Astrocyte of the spinal cord (primary cell): Measurements from ENCODE around the gene CCDC183.

Experiments used
- DNase-seq: peaks from one replicate; pipeline ENCODE4 v3.0.0; 2011; ENCODE audit warnings: low read depth, low spot score
- H3K4me3 ChIP-seq: 2 replicates; pipeline ENCODE4 v1.5.1; 2011; ENCODE audit warnings: low read depth, mild to moderate bottlenecking, low read length, moderate library complexity
- in situ Hi-C: cut with HindIII; loops from 2 replicates; pipeline ENCODE4 v1.10.0; 2017; ENCODE audit warnings: low sequenced_read_pairs
- TF ChIP-seq, protein P1 (sequence below): IDR thresholded peaks from 2 replicates; pipeline ENCODE4 v1.5.1; 2012; ENCODE audit warnings: low read depth, mild to moderate bottlenecking, low read length, inconsistent platforms

CCDC183 gene

GRCh38 chr9:136789523-136789937 is 6.6 kb upstream of the CCDC183 start:
- TF ChIP-seq, protein P1, sequence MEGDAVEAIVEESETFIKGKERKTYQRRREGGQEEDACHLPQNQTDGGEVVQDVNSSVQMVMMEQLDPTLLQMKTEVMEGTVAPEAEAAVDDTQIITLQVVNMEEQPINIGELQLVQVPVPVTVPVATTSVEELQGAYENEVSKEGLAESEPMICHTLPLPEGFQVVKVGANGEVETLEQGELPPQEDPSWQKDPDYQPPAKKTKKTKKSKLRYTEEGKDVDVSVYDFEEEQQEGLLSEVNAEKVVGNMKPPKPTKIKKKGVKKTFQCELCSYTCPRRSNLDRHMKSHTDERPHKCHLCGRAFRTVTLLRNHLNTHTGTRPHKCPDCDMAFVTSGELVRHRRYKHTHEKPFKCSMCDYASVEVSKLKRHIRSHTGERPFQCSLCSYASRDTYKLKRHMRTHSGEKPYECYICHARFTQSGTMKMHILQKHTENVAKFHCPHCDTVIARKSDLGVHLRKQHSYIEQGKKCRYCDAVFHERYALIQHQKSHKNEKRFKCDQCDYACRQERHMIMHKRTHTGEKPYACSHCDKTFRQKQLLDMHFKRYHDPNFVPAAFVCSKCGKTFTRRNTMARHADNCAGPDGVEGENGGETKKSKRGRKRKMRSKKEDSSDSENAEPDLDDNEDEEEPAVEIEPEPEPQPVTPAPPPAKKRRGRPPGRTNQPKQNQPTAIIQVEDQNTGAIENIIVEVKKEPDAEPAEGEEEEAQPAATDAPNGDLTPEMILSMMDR: no peak
- no peak for DNase-seq
- in situ Hi-C loops: no loop called here
- no peak overlapping the region for H3K4me3 ChIP-seq

- TF ChIP-seq, protein P1: no peak
- in situ Hi-C loops: no loop called here
- peak; percentile 100 for DNase-seq
- peak within 1 kb of the TSS; percentile 91 for H3K4me3 ChIP-seq
These were observed 5.3 kb upstream of the CCDC183 start, which contains the start of gene TMEM141 for GRCh38 chr9:136790640-136791515. TSS of gene TMEM141 (plus strand) at chr9:136791344. CDS start at chr9:136791371, 27 bp downstream.

GRCh38 chr9:136791516-136792276 is 4.4 kb upstream of the CCDC183 start:
- TF ChIP-seq, protein P1: peak; percentile 88
- in situ Hi-C loops: no loop called here
- H3K4me3 ChIP-seq: peak overlapping the region; percentile 91
- peak; percentile 12 for DNase-seq

DNA sequence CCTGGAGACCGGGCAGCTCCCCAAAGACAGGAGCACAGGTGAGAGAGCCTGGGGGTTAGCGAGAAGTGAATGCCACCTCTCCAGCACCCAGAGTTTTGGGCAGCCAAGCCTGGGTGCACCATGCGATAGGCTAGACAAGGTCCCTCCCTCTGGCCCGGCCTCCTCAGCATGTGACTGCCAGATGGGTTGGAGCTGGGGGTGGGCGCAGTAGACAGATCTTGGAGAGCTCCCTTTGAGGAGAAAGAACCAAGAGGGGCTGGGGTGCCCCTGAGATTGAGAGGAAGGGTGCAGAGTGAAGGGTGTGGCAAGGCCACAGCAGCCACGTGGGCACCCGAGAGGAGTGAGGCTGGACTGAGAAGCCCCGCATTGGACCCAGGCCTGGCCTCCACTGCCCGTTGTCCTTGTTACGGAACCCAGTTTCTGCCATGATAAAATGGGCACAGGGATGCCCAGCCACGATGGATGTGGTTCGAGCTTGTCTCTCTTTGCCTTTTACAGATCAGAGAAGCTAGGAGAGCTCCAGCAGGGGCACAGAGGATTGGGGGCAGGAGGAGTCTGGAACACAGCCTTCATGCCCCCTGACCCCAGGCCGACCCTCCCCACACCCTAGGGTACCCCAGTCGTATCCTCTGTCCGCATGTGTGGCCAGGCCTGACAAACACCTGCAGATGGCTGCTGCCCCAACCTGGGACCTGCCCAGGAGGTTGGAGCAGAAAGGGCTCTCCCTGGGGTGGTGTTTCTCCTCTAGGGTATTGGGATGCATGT is 3.6 kb upstream of the CCDC183 start:
- no peak for DNase-seq
- no peak overlapping the region for H3K4me3 ChIP-seq
- TF ChIP-seq, protein P1: no peak
- in situ Hi-C loops: no loop called here

GRCh38 chr9:136793086-136793946 is 2.8 kb upstream of the CCDC183 start:
- TF ChIP-seq, protein P1: no peak
- in situ Hi-C loops: no loop called here
- no peak overlapping the region for H3K4me3 ChIP-seq
- DNase-seq: no peak
